HK-2 (cell line): ENCODE measurements around the gene KDM4E.
"Not testable (repeated sequence)": the region's sequence is repeated elsewhere in the genome, so short reads cannot be mapped to it uniquely, and the experiment has no call there.

ENCODE experiments used
- DNase-seq: peaks from one replicate; pipeline ENCODE4 v3.0.0-alpha.2; 2018; ENCODE audit not compliant: unreplicated experiment

Gene KDM4E

GRCh38 chr11:95024958-95025357 is at the start of gene KDM4E:
Gene KDM4E, plus strand, starts transcription at chr11:95025258. Its CDS starts 300 bp downstream, at chr11:95025558.
- no peak for DNase-seq

GRCh38 chr11:94975599-94975998 is 49.5 kb upstream of the KDM4E start:
- DNase-seq: no peak

- no peak for DNase-seq
Measured at GRCh38 chr11:94987378-94987777, 37.7 kb upstream of the KDM4E start.

GRCh38 chr11:94988748-94989147 is 36.3 kb upstream of the KDM4E start:
- DNase-seq: no peak

- no peak for DNase-seq
Measured at GRCh38 chr11:94993400-94993943, 31.6 kb upstream of the KDM4E start.

- no peak for DNase-seq
Measured at GRCh38 chr11:94997437-94997836, 27.6 kb upstream of the KDM4E start.

GRCh38 chr11:94998285-94998684 is 26.8 kb upstream of the KDM4E start:
- DNase-seq: no peak

- no peak for DNase-seq
Measured at GRCh38 chr11:95003716-95004115, 21.3 kb upstream of the KDM4E start.

- DNase-seq: no peak
Measured at GRCh38 chr11:95005642-95006041, 19.4 kb upstream of the KDM4E start.

- no peak for DNase-seq
Measured at GRCh38 chr11:95011376-95011775, 13.7 kb upstream of the KDM4E start.

GRCh38 chr11:95014184-95014821 is 10.8 kb upstream of the KDM4E start:
- no peak for DNase-seq

- no peak for DNase-seq
Measured at GRCh38 chr11:95016139-95016538, 8.9 kb upstream of the KDM4E start.

- DNase-seq: not testable (repeated sequence)
Measured at GRCh38 chr11:95021468-95021867, 3.6 kb upstream of the KDM4E start.

- DNase-seq: not testable (repeated sequence)
Measured at GRCh38 chr11:95025594-95025993, 536 bp downstream of the KDM4E start.

GRCh38 chr11:95028357-95028756 is 3.3 kb downstream of the KDM4E start:
- no peak for DNase-seq

- DNase-seq: no peak
Measured at GRCh38 chr11:95033051-95033450, 8.0 kb downstream of the KDM4E start.

GRCh38 chr11:95035316-95035715 is 10.3 kb downstream of the KDM4E start:
- DNase-seq: no peak

- not testable (repeated sequence) for DNase-seq
Measured at GRCh38 chr11:95037356-95038035, 12.4 kb downstream of the KDM4E start.

- no peak for DNase-seq
Measured at GRCh38 chr11:95042239-95042638, 17.2 kb downstream of the KDM4E start.

GRCh38 chr11:95042906-95043305 is 17.8 kb downstream of the KDM4E start:
- no peak for DNase-seq

GRCh38 chr11:95044010-95044409 is 19.0 kb downstream of the KDM4E start:
- no peak for DNase-seq

GRCh38 chr11:95045812-95046211 is 20.8 kb downstream of the KDM4E start:
- no peak for DNase-seq

- not testable (repeated sequence) for DNase-seq
Measured at GRCh38 chr11:95049122-95049521, 24.1 kb downstream of the KDM4E start, which contains the start of gene KDM4F. Gene KDM4F, plus strand, starts transcription at chr11:95049422.
